ENCODE data around the gene DYRK1B. TPM values are rescaled to one million over a fixed set of nuclear protein-coding genes. Genes with fewer than 3 reads are reported as not detected.
A peak's percentile ranks its signal among the peaks of the same experiment; 100 is the strongest.

DYRK1B gene
- polyA plus RNA-seq, 4 donors: 8.6 to 31.2 (median 11.4) TPM

DNA sequence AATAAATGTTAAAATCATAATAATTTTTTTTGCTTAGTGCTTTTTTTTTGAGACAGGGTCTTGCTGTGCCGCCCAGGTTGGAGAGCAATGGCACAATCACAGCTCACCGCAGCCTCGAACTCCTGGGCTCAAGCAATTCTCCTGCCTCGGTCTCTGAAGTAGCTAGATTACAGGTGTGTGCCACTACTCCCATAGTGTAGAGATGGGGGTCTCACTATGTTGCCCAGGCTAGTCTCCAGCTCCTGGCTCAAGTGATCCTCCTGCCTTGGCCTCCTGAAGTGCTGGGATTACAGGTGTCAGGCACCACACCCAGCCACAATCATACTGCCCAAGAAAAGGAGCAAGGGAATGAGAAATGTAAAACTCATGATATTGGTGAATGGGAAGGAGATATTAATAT, 7.1 kb upstream of the DYRK1B start:
- no peak overlapping the region for H3K27ac ChIP-seq (ENCODE audit: low read depth in 1 of 3, low read length in 2 of 3)
- no peak overlapping the region for H3K4me3 ChIP-seq (ENCODE audit: low read depth in 1 of 3, low read length in 3 of 3)
- 89 to 92% (median 92%) methylated on average over 4 of the region's 4 CpGs for WGBS, 3 donors
- no peaks in the 10 kb centered on the region for H3K9me3 ChIP-seq (ENCODE audit: control insufficient read depth in 2 of 2, insufficient read depth in 1 of 2, low read depth in 1 of 2, low read length in 1 of 2)
- no peak for DNase-seq
- peaks cover 3 to 44% (median 14%) of the 10 kb centered on the region in 3 donors for H3K36me3 ChIP-seq (ENCODE audit: control insufficient read depth in 3 of 3, insufficient read depth in 2 of 3, low read depth in 1 of 3, low read length in 3 of 3)
- FAIRE-seq: no peak
- peaks cover 1 to 15% (median 9%) of the 10 kb centered on the region in 3 donors for H3K4me1 ChIP-seq (ENCODE audit: control insufficient read depth in 3 of 3, insufficient read depth in 2 of 3, low read depth in 1 of 3, low read length in 2 of 3)
- no peaks in the 10 kb centered on the region for H3K27me3 ChIP-seq (ENCODE audit: control insufficient read depth in 3 of 3, insufficient read depth in 3 of 3, low read length in 3 of 3)

- Histone ChIP-seq H3K4me3 (ENCODE audit: low read depth in 1 of 3, low read length in 3 of 3) (no peak overlapping the region), H3K27me3 (ENCODE audit: control insufficient read depth in 3 of 3, insufficient read depth in 3 of 3, low read length in 3 of 3) (no peaks in the 10 kb centered on the region), H3K27ac (ENCODE audit: low read depth in 1 of 3, low read length in 2 of 3) (no peak overlapping the region), H3K9me3 (ENCODE audit: control insufficient read depth in 2 of 2, insufficient read depth in 1 of 2, low read depth in 1 of 2, low read length in 1 of 2) (no peaks in the 10 kb centered on the region), H3K4me1 (ENCODE audit: control insufficient read depth in 3 of 3, insufficient read depth in 2 of 3, low read depth in 1 of 3, low read length in 2 of 3) (peaks cover 1 to 15% (median 9%) of the 10 kb centered on the region in 3 donors), H3K36me3 (ENCODE audit: control insufficient read depth in 3 of 3, insufficient read depth in 2 of 3, low read depth in 1 of 3, low read length in 3 of 3) (peaks cover 3 to 46% (median 14%) of the 10 kb centered on the region in 3 donors)
- FAIRE-seq (no peak), DNase-seq (no peak)
- 88 to 94% (median 91%) methylated on average over 17 of the region's 17 CpGs for WGBS, 3 donors
These were observed 6.5 kb upstream of the DYRK1B start for GRCh38 chr19:39840492-39840891.

DNA sequence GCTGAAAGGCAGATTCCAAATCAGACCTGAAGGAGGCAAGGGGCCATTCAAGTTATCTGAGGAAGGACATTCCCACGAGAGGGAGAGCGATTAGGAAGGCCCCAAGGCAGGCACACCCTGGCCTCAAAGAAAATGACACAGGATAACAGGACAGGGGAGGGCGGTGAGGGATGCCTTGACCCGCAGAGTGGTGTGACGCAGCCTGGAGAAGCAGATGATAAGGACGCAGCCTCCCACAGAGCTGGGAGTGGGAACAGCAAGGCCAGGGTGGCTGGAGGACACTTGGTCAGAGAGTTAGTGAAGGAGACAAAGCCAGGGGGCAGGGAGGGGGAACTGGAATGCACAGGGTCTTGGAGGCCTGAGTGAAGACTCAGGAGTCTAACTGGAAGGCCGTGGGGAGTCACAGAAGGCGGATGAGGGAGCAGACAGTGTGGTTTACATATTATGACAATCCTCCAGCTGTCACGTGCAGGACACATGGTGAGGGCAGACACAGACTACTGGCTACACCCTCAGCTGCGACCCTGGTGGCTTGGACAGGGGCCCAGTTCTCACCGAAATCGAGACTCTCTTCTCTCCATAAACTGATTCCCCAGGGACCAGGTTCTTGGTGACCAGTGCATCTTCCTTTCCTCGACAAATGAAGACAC, 5.8 kb upstream of the DYRK1B start:
- no peaks in the 10 kb centered on the region for H3K9me3 ChIP-seq (ENCODE audit: control insufficient read depth in 2 of 2, insufficient read depth in 1 of 2, low read depth in 1 of 2, low read length in 1 of 2)
- DNase-seq (no peak), FAIRE-seq (no peak)
- no peak overlapping the region for H3K4me3 ChIP-seq (ENCODE audit: low read depth in 1 of 3, low read length in 3 of 3)
- H3K27ac ChIP-seq (ENCODE audit: low read depth in 1 of 3, low read length in 2 of 3): no peak overlapping the region
- H3K36me3 ChIP-seq (ENCODE audit: control insufficient read depth in 3 of 3, insufficient read depth in 2 of 3, low read depth in 1 of 3, low read length in 3 of 3): peaks cover 3 to 53% (median 18%) of the 10 kb centered on the region in 3 donors
- no peaks in the 10 kb centered on the region for H3K27me3 ChIP-seq (ENCODE audit: control insufficient read depth in 3 of 3, insufficient read depth in 3 of 3, low read length in 3 of 3)
- peaks cover 0 to 13% (median 6%) of the 10 kb centered on the region in 3 donors for H3K4me1 ChIP-seq (ENCODE audit: control insufficient read depth in 3 of 3, insufficient read depth in 2 of 3, low read depth in 1 of 3, low read length in 2 of 3)
- WGBS, 3 donors: 83 to 87% (median 85%) methylated on average over 13 of the region's 13 CpGs

- 80 to 92% (median 81%) methylated on average over 4 of the region's 4 CpGs for WGBS, 3 donors
- H3K4me1 ChIP-seq (ENCODE audit: control insufficient read depth in 3 of 3, insufficient read depth in 2 of 3, low read depth in 1 of 3, low read length in 2 of 3): peaks cover 0 to 12% (median 0%) of the 10 kb centered on the region in 3 donors
- H3K27ac ChIP-seq (ENCODE audit: low read depth in 1 of 3, low read length in 2 of 3): no peak overlapping the region
- no peak for FAIRE-seq
- no peak overlapping the region for H3K4me3 ChIP-seq (ENCODE audit: low read depth in 1 of 3, low read length in 3 of 3)
- no peaks in the 10 kb centered on the region for H3K27me3 ChIP-seq (ENCODE audit: control insufficient read depth in 3 of 3, insufficient read depth in 3 of 3, low read length in 3 of 3)
- DNase-seq: no peak
- H3K9me3 ChIP-seq (ENCODE audit: control insufficient read depth in 2 of 2, insufficient read depth in 1 of 2, low read depth in 1 of 2, low read length in 1 of 2): no peaks in the 10 kb centered on the region
- peaks cover 3 to 59% (median 18%) of the 10 kb centered on the region in 3 donors for H3K36me3 ChIP-seq (ENCODE audit: control insufficient read depth in 3 of 3, insufficient read depth in 2 of 3, low read depth in 1 of 3, low read length in 3 of 3)
These were observed 4.6 kb upstream of the DYRK1B start for GRCh38 chr19:39838569-39838968.

GRCh38 chr19:39837978-39838377, 4.0 kb upstream of the DYRK1B start:
- WGBS, 3 donors: 87 to 92% (median 90%) methylated on average over 3 of the region's 3 CpGs
- no peaks in the 10 kb centered on the region for H3K9me3 ChIP-seq (ENCODE audit: control insufficient read depth in 2 of 2, insufficient read depth in 1 of 2, low read depth in 1 of 2, low read length in 1 of 2)
- FAIRE-seq: no peak
- H3K4me1 ChIP-seq (ENCODE audit: control insufficient read depth in 3 of 3, insufficient read depth in 2 of 3, low read depth in 1 of 3, low read length in 2 of 3): peaks cover 0 to 7% (median under 1%) of the 10 kb centered on the region in 3 donors
- DNase-seq: no peak
- no peak overlapping the region for H3K27ac ChIP-seq (ENCODE audit: low read depth in 1 of 3, low read length in 2 of 3)
- peaks cover 3 to 59% (median 18%) of the 10 kb centered on the region in 3 donors for H3K36me3 ChIP-seq (ENCODE audit: control insufficient read depth in 3 of 3, insufficient read depth in 2 of 3, low read depth in 1 of 3, low read length in 3 of 3)
- H3K4me3 ChIP-seq (ENCODE audit: low read depth in 1 of 3, low read length in 3 of 3): no peak overlapping the region
- no peaks in the 10 kb centered on the region for H3K27me3 ChIP-seq (ENCODE audit: control insufficient read depth in 3 of 3, insufficient read depth in 3 of 3, low read length in 3 of 3)

DNA sequence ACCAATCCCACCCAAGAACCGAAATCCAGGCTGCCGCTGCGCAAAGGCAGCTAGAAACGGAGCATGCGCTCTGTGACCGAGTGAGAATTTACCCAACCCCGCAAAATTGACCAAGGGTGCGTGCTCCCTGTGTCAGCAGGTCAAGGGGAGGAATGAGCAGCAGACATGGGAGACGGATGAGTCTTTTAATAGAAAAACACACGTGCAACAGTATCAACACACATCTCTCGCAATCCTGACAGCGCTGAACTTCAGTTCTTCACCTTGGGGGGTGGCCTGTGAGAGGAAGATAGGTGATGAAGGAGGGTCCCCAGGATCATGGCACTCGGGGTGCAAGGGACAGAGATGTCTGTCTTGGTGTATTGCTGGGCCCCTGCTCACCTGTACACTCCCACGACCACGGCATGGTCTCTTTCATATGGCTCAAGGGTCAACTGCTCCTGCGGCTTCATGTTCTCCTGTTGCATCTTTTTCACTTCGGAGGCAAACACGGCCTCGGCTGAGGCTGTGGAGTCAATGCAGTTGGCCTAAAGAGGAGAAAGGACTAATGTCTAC, 402 bp upstream of the DYRK1B start:
- WGBS, 3 donors: 42 to 46% (median 43%) methylated on average over 19 of the region's 19 CpGs
- no peaks in the 10 kb centered on the region for H3K27me3 ChIP-seq (ENCODE audit: control insufficient read depth in 3 of 3, insufficient read depth in 3 of 3, low read length in 3 of 3)
- peak overlapping the region in 1 of 3 donors; percentile 76 for H3K4me3 ChIP-seq (ENCODE audit: low read depth in 1 of 3, low read length in 3 of 3)
- peak overlapping the region; percentile 24 to 95 (median 62) for H3K27ac ChIP-seq (ENCODE audit: low read depth in 1 of 3, low read length in 2 of 3)
- no peaks in the 10 kb centered on the region for H3K9me3 ChIP-seq (ENCODE audit: control insufficient read depth in 2 of 2, insufficient read depth in 1 of 2, low read depth in 1 of 2, low read length in 1 of 2)
- DNase-seq (no peak), FAIRE-seq (no peak)
- peaks cover 7 to 67% (median 18%) of the 10 kb centered on the region in 3 donors for H3K36me3 ChIP-seq (ENCODE audit: control insufficient read depth in 3 of 3, insufficient read depth in 2 of 3, low read depth in 1 of 3, low read length in 3 of 3)
- H3K4me1 ChIP-seq (ENCODE audit: control insufficient read depth in 3 of 3, insufficient read depth in 2 of 3, low read depth in 1 of 3, low read length in 2 of 3): peaks cover 0 to 22% (median 6%) of the 10 kb centered on the region in 3 donors

- peak overlapping the region in 2 of 3 donors; percentile 79 to 95 for H3K27ac ChIP-seq (ENCODE audit: low read depth in 1 of 3, low read length in 2 of 3)
- FAIRE-seq: no peak
- 1 to 2% (median 1%) methylated on average over 23 to 24 of the region's 24 CpGs for WGBS, 3 donors
- DNase-seq: no peak
- peaks cover 8 to 61% (median 16%) of the 10 kb centered on the region in 3 donors for H3K36me3 ChIP-seq (ENCODE audit: control insufficient read depth in 3 of 3, insufficient read depth in 2 of 3, low read depth in 1 of 3, low read length in 3 of 3)
- H3K27me3 ChIP-seq (ENCODE audit: control insufficient read depth in 3 of 3, insufficient read depth in 3 of 3, low read length in 3 of 3): no peaks in the 10 kb centered on the region
- peak overlapping the region; percentile 76 to 84 (median 81) for H3K4me3 ChIP-seq (ENCODE audit: low read depth in 1 of 3, low read length in 3 of 3)
- no peaks in the 10 kb centered on the region for H3K9me3 ChIP-seq (ENCODE audit: control insufficient read depth in 2 of 2, insufficient read depth in 1 of 2, low read depth in 1 of 2, low read length in 1 of 2)
- H3K4me1 ChIP-seq (ENCODE audit: control insufficient read depth in 3 of 3, insufficient read depth in 2 of 3, low read depth in 1 of 3, low read length in 2 of 3): peaks cover 0 to 22% (median 6%) of the 10 kb centered on the region in 3 donors
These were observed 850 bp downstream of the DYRK1B start for GRCh38 chr19:39833160-39833463.

GRCh38 chr19:39832341-39833083, 1.4 kb downstream of the DYRK1B start:
- Histone ChIP-seq H3K9me3 (ENCODE audit: control insufficient read depth in 2 of 2, insufficient read depth in 1 of 2, low read depth in 1 of 2, low read length in 1 of 2) (no peaks in the 10 kb centered on the region), H3K27me3 (ENCODE audit: control insufficient read depth in 3 of 3, insufficient read depth in 3 of 3, low read length in 3 of 3) (no peaks in the 10 kb centered on the region), H3K4me3 (ENCODE audit: low read depth in 1 of 3, low read length in 3 of 3) (peak overlapping the region; percentile 76 to 84 (median 81)), H3K27ac (ENCODE audit: low read depth in 1 of 3, low read length in 2 of 3) (peak overlapping the region in 2 of 3 donors; percentile 79 to 95), H3K36me3 (ENCODE audit: control insufficient read depth in 3 of 3, insufficient read depth in 2 of 3, low read depth in 1 of 3, low read length in 3 of 3) (peaks cover 5 to 61% (median 10%) of the 10 kb centered on the region in 3 donors), H3K4me1 (ENCODE audit: control insufficient read depth in 3 of 3, insufficient read depth in 2 of 3, low read depth in 1 of 3, low read length in 2 of 3) (peaks cover 0 to 22% (median 6%) of the 10 kb centered on the region in 3 donors)
- WGBS, 3 donors: 47 to 53% (median 50%) methylated on average over 5 of the region's 5 CpGs
- no peak for DNase-seq
- no peak for FAIRE-seq

All from small intestine (tissue), 7 donors.